H9 (cell line): Measurements from ENCODE around the gene BOD1L2. TPM values are rescaled to one million over a fixed set of nuclear protein-coding genes. Genes with fewer than 3 reads are reported as not detected.

Experiments
- DNase-seq: peaks from one replicate; pipeline ENCODE4 v3.0.0-alpha.2; 2017
- H2AFZ ChIP-seq: one replicate; pipeline ENCODE4 v1.6.1; 2013; ENCODE audit warnings: mild to moderate bottlenecking, low read length, control low read depth, moderate library complexity
- H2AK5ac ChIP-seq: 2 replicates; pipeline ENCODE4 v1.6.1; 2013; ENCODE audit warnings: low read length, control low read depth, mixed read lengths; ENCODE audit not compliant: insufficient read length
- H2BK120ac ChIP-seq: one replicate; pipeline ENCODE4 v1.6.1; 2013; ENCODE audit warnings: low read depth, mild to moderate bottlenecking, low read length, control low read depth, inconsistent platforms; ENCODE audit not compliant: poor library complexity, severe bottlenecking
- H2BK12ac ChIP-seq: 2 replicates; pipeline ENCODE4 v1.6.1; 2013; ENCODE audit warnings: low read length, control low read depth, mixed read lengths, low read depth; ENCODE audit not compliant: insufficient read length
- H2BK15ac ChIP-seq: 2 replicates; pipeline ENCODE4 v1.6.1; 2013; ENCODE audit warnings: low read depth, low read length, control low read depth
- H2BK20ac ChIP-seq: one replicate; pipeline ENCODE4 v1.6.1; 2013; ENCODE audit warnings: low read depth, mild to moderate bottlenecking, low read length, control low read depth, inconsistent platforms; ENCODE audit not compliant: poor library complexity, severe bottlenecking
- H2BK5ac ChIP-seq: 2 replicates; pipeline ENCODE4 v1.6.1; 2013; ENCODE audit warnings: low read length, control low read depth, mixed read lengths; ENCODE audit not compliant: insufficient read length
- H3K14ac ChIP-seq: 2 replicates; pipeline ENCODE4 v1.6.1; 2013; ENCODE audit warnings: low read length, control low read depth; ENCODE audit not compliant: insufficient read depth
- H3K18ac ChIP-seq: 2 replicates; pipeline ENCODE4 v1.6.1; 2013; ENCODE audit warnings: low read depth, mild to moderate bottlenecking, mixed read lengths, low read length, control low read depth; ENCODE audit not compliant: insufficient read length
- H3K23ac ChIP-seq: 2 replicates; pipeline ENCODE4 v1.6.1; 2013; ENCODE audit warnings: low read length, control low read depth, mixed read lengths, low read depth; ENCODE audit not compliant: insufficient read length
- H3K23me2 ChIP-seq: 2 replicates; pipeline ENCODE4 v1.6.1; 2013; ENCODE audit warnings: low read depth, mild to moderate bottlenecking, mixed read lengths, low read length, control low read depth; ENCODE audit not compliant: insufficient read length, poor library complexity, severe bottlenecking
- H3K27ac ChIP-seq: 2 replicates; pipeline ENCODE4 v1.5.1; 2013; ENCODE audit warnings: low read length, control low read depth, mixed read lengths, low read depth; ENCODE audit not compliant: insufficient read length
- H3K27me3 ChIP-seq: 2 replicates; pipeline ENCODE4 v1.6.1; 2013; ENCODE audit warnings: low read length, control low read depth, inconsistent platforms; ENCODE audit not compliant: insufficient read depth
- H3K4ac ChIP-seq: 2 replicates; pipeline ENCODE4 v1.6.1; 2013; ENCODE audit warnings: low read depth, mild to moderate bottlenecking, control low read depth, inconsistent platforms, low read length, moderate library complexity
- H3K4me1 ChIP-seq: 2 replicates; pipeline ENCODE4 v1.6.1; 2013; ENCODE audit warnings: low read length, control low read depth, inconsistent platforms; ENCODE audit not compliant: insufficient read depth
- H3K4me2 ChIP-seq: 2 replicates; pipeline ENCODE4 v1.6.1; 2013; ENCODE audit warnings: low read length, control low read depth, mixed read lengths; ENCODE audit not compliant: insufficient read length, insufficient read depth
- H3K56ac ChIP-seq: 2 replicates; pipeline ENCODE4 v1.6.1; 2013; ENCODE audit warnings: low read depth, mild to moderate bottlenecking, mixed read lengths, low read length, control low read depth; ENCODE audit not compliant: insufficient read length
- H3K79me1 ChIP-seq: 2 replicates; pipeline ENCODE4 v1.6.1; 2013; ENCODE audit warnings: low read depth, mild to moderate bottlenecking, moderate library complexity, low read length, control low read depth, inconsistent platforms; ENCODE audit not compliant: insufficient read depth, poor library complexity, severe bottlenecking
- H3K79me2 ChIP-seq: 2 replicates; pipeline ENCODE4 v1.6.1; 2013; ENCODE audit warnings: low read length, control low read depth, inconsistent platforms; ENCODE audit not compliant: insufficient read depth
- H3K9ac ChIP-seq: 2 replicates; pipeline ENCODE4 v1.6.1; 2013; ENCODE audit warnings: low read length, control low read depth, mixed read lengths; ENCODE audit not compliant: insufficient read length; ENCODE audit errors: extremely low read depth
- H3K9me3 ChIP-seq: one replicate; pipeline ENCODE4 v1.6.1; 2013; ENCODE audit warnings: low read depth, low read length, inconsistent platforms; ENCODE audit not compliant: control insufficient read depth
- H3T11ph ChIP-seq: one replicate; pipeline ENCODE4 v1.6.1; 2013; ENCODE audit warnings: mild to moderate bottlenecking, low read length, control low read depth, inconsistent platforms
- H4K20me1 ChIP-seq: one replicate; pipeline ENCODE4 v1.6.1; 2013; ENCODE audit not compliant: control insufficient read depth, insufficient read length, insufficient read depth
- H4K5ac ChIP-seq: 2 replicates; pipeline ENCODE4 v1.6.1; 2013; ENCODE audit warnings: low read depth, mild to moderate bottlenecking, mixed read lengths, low read length, control low read depth; ENCODE audit not compliant: insufficient read length
- H4K8ac ChIP-seq: replicated peaks from 2 replicates; pipeline ENCODE4 v1.6.1; 2013; ENCODE audit warnings: low read length, control low read depth, mixed read lengths, low read depth; ENCODE audit not compliant: insufficient read length
- H4K91ac ChIP-seq: 2 replicates; pipeline ENCODE4 v1.6.1; 2013; ENCODE audit warnings: low read depth, mild to moderate bottlenecking, moderate library complexity, mixed read lengths, low read length, control low read depth; ENCODE audit not compliant: insufficient read length
- H3K27ac Mint-ChIP-seq, 3 experiments: 2 replicates in 2 of 3; 3 replicates in 1 of 3; pipeline ENCODE4 v1.8.0; 2020 to 2021; ENCODE audit warnings: mixed read lengths in 3 of 3, mild to moderate bottlenecking in 1 of 3, moderate library complexity in 1 of 3
- H3K27me3 Mint-ChIP-seq: 2 replicates; pipeline ENCODE4 v1.8.0; 2021; ENCODE audit warnings: low read depth, mild to moderate bottlenecking, moderate library complexity, mixed read lengths
- H3K36me3 Mint-ChIP-seq, 3 experiments: 2 replicates in 2 of 3; 3 replicates in 1 of 3; pipeline ENCODE4 v1.8.0; 2020 to 2021; ENCODE audit warnings: low read depth in 3 of 3, mixed read lengths in 3 of 3; ENCODE audit not compliant: insufficient read depth in 1 of 3
- H3K4me1 Mint-ChIP-seq, 2 experiments: 2 replicates each; pipeline ENCODE4 v1.8.0; 2020; ENCODE audit warnings: mixed read lengths in 2 of 2
- H3K4me3 Mint-ChIP-seq, 2 experiments: 2 replicates in 1 of 2; 3 replicates in 1 of 2; pipeline ENCODE4 v1.8.0; 2020 to 2021; ENCODE audit warnings: mild to moderate bottlenecking in 2 of 2, mixed read lengths in 2 of 2, moderate library complexity in 1 of 2
- H3K9me3 Mint-ChIP-seq, 2 experiments: 2 replicates in 1 of 2; 3 replicates in 1 of 2; pipeline ENCODE4 v1.8.0; 2020; ENCODE audit warnings: mild to moderate bottlenecking in 2 of 2, mixed read lengths in 2 of 2, moderate library complexity in 1 of 2
- WGBS: extraction: QIAGEN DNeasy Blood & Tissue Kit; methylation state at CpG from one replicate; pipeline ENCODE4 v1.1.7; 2013; ENCODE audit warnings: missing lambda C conversion rate, low lambda C conversion rate, mixed read lengths; ENCODE audit not compliant: insufficient read length; ENCODE audit errors: extremely low coverage; 5-methylcytosine and 5-hydroxymethylcytosine counted together
- total RNA-seq: library from RNA; stranded (reverse); gene quantifications from 2 replicates; pipeline ENCODE4 v1.2.1, GENCODE V29; 2021
- TF ChIP-seq, protein P1 (sequence below): fragments of 200-600 bp; sonication (generic); conservative IDR thresholded peaks from 3 replicates; pipeline ENCODE4 v1.8.0; 2021; ENCODE audit warnings: antibody characterized with exemption, mild to moderate bottlenecking

The BOD1L2 gene
- total RNA-seq, 1 experiment from 2014 or later = not detected

- H4K8ac ChIP-seq = no peak overlapping the region
- WGBS = no CpG with 5 or more reads among the region's 6 CpGs
These were observed 23.9 kb upstream of the BOD1L2 start for GRCh38 chr18:57122936-57123510.

More at GRCh38 chr18:57122936-57123510, 23.9 kb upstream of the BOD1L2 start:
- Histone ChIP-seq H2BK20ac (no peak overlapping the region), H3K27ac (no peak overlapping the region), H3K4me2 (peak overlapping the region; percentile 50), H2BK5ac (no peak overlapping the region), H2BK15ac (no peak overlapping the region), H3K79me2 (no peaks in the 10 kb centered on the region), H4K5ac (no peak overlapping the region), H3K79me1 (no peaks in the 10 kb centered on the region), H3K4me1 (peaks cover 7% of the 10 kb centered on the region), H2BK12ac (no peak overlapping the region), H3K23ac (no peak overlapping the region), H3K4ac (no peak overlapping the region), H4K20me1 (no peaks in the 10 kb centered on the region), H3K27me3 (no peaks in the 10 kb centered on the region), H4K91ac (no peak overlapping the region), H3T11ph (no peak overlapping the region), H3K18ac (no peak overlapping the region), H3K9me3 (no peaks in the 10 kb centered on the region), H2AFZ (no peak overlapping the region), H3K23me2 (no peaks in the 10 kb centered on the region), H3K14ac (no peak overlapping the region), H3K56ac (no peak overlapping the region), H2BK120ac (no peak overlapping the region), H3K9ac (no peak overlapping the region), H2AK5ac (no peak overlapping the region)
- peak; percentile 50 for DNase-seq
- Mint-ChIP-seq H3K4me3 (peak overlapping the region; percentile 54 to 58; a peak in 3 of 5 replicates), H3K27ac (0 out of 7 replicates have a peak overlapping the region, but pooled peaks of 1 of the 3 experiments have one; percentile 3), H3K27me3 (peaks cover 8% of the 10 kb centered on the region), H3K4me1 (peaks cover 24 to 33% of the 10 kb centered on the region in 2 experiments), H3K36me3 (no peaks in the 10 kb centered on the region; a peak in 1 of 7 replicates), H3K9me3 (no peaks in the 10 kb centered on the region)
- TF ChIP-seq, protein P1, sequence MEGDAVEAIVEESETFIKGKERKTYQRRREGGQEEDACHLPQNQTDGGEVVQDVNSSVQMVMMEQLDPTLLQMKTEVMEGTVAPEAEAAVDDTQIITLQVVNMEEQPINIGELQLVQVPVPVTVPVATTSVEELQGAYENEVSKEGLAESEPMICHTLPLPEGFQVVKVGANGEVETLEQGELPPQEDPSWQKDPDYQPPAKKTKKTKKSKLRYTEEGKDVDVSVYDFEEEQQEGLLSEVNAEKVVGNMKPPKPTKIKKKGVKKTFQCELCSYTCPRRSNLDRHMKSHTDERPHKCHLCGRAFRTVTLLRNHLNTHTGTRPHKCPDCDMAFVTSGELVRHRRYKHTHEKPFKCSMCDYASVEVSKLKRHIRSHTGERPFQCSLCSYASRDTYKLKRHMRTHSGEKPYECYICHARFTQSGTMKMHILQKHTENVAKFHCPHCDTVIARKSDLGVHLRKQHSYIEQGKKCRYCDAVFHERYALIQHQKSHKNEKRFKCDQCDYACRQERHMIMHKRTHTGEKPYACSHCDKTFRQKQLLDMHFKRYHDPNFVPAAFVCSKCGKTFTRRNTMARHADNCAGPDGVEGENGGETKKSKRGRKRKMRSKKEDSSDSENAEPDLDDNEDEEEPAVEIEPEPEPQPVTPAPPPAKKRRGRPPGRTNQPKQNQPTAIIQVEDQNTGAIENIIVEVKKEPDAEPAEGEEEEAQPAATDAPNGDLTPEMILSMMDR = peak; percentile 29; the same call in 1 of the 3 replicates
